ENCODE measurements around the gene CALML3.

Gene CALML3

DNA sequence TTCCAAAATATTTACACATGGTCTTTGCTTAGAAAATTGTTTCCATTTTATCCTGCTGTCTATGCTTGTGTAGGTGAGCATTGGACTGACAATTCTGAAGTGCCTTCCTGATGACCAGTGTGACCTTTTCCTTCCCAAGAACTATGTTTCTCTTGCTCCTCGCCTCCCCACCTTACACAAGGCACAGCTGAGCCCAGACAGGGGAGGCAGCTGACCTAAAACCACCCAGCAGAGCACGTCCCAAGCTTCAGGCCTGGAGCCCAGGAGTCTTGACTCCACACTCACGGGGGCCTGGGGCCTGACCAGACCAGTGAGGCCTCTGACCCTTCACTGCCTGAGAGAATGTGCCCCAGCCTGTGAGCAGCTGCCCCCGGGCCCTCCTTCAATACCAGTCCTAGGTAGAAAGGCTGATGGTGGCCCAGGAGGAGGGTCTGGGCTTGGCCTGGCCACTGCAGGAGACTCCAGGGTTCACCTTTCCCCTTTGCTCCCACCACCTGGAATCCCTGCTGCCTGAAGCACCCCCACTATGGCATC, 32.4 kb upstream of the CALML3 start:
- DNase-seq, result no peak

DNA sequence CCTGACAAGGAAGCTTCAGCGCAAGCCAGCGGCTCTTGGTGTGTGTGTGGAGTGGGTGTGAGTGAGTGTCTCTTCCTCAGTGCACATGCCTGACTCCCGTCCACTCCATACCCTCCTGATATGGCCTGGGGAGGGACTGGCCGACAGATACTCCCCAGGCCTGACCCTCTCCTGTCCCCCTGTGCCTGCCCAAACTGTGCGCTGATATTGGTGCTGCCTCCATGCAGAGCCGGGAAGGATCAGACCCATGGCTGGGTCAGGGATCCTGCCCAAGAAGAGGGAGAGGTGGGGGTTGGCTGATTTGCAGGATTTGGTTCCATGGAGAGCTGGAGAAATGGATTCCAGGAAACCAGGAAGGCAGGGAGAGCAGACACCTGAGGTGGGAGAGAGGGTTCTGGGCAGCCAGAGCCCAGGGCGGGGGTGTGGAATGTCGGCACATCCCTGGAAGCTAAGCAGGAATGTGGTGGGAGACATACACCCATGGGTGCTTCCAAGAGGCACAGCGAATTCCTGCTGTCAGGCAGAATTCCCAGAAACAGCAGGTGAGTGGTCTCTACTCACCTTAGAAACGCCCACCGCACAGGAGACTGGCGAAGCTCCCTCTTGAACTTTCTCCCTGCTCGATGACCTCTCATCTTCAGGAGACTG, 31.7 kb upstream of the CALML3 start:
- no peak for DNase-seq

GRCh38 chr10:5493691-5494090, 31.1 kb upstream of the CALML3 start:
- DNase-seq, result no peak

GRCh38 chr10:5494611-5495010, 30.1 kb upstream of the CALML3 start:
- no peak for DNase-seq

GRCh38 chr10:5496261-5497250, 28.2 kb upstream of the CALML3 start:
- no peak for DNase-seq

DNA sequence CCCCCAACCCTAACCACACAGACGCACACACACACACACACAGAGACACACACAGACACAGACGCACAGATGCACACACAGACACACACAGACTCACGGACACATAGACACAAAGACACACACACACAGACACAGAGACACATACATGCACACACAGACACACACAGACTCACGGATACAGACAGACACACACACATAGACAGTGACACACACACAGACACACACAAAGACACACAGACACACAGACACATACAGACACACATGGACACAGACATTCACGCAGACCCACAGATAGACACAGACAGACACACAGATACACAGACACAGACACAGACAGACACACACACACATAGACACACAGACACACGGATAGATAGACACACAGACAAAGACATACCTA, 27.5 kb upstream of the CALML3 start:
- no peak for DNase-seq

GRCh38 chr10:5497948-5498730, 26.6 kb upstream of the CALML3 start:
- no peak for DNase-seq

DNA sequence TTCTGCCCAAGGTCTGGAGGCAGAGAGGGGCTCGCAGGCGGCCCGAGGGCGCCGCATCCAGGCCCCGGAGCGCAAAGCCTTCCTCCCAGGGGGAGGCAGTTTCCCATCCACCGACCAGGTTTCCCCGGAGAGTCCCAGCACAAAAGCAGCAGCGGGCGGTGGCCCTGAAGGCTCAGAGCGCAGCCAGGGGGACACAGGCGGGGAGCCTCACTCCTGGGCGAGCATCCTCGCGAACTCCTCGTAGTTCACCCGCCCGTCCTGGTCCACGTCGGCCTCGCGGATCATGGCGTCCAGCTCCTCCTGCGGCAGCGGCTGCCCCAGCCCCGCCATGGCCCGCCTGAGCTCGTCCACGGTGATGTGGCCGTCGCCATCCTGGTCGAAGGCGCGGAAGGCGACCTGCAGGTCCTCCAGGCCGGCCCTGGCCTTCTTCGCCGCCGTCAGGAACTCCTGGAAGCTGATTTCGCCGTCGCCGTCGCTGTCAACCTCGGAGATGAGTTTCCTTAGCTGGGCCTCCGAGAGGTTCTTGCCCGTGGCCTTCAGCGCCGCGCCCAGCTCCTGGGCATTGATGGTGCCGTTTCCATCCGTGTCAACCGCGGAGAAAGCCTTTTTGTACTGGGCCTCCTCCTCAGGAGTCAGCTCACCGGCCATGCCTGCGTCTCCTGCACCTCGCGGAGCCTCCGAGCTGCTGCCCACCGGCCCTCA, 25.8 kb upstream of the CALML3 start:
- DNase-seq, result no peak

DNA sequence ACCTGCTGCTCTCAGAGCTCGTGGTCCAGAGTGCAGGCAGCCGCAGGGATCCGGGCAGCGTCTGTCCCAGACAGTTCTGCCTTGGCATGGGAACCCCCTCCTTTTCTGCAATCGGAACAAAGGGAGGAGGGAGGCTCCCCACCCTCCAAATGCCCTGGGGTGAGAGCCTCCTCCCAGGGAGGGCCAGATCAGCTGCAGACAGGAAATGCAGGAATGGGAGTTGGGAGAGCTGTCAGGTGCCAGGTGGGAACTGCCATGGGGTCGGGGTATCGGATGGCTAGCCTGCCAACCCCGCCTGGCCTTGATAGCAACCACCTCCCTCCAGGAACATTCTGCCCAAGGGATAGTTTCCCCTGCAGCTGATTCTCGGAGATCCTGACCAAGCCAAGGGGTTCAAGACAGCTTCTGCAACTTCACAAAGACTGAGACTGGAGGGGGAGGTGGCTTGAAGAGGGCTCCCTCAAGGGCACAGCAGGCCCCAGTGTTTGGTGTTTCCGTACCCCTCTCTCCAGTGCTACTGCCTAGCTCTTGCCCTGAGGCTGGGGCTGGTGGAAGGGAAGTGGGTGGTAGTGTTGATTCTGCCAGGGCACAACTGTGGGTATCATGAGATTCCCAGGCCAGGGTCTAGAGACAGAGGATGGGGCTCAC, 25.1 kb upstream of the CALML3 start, which contains the start of gene CALML5:
TSS of gene CALML5 (minus strand) at position 78 of the 648 bp plus-strand sequence. CDS start 132 bp downstream, outside the sequence.
- no peak for DNase-seq

DNA sequence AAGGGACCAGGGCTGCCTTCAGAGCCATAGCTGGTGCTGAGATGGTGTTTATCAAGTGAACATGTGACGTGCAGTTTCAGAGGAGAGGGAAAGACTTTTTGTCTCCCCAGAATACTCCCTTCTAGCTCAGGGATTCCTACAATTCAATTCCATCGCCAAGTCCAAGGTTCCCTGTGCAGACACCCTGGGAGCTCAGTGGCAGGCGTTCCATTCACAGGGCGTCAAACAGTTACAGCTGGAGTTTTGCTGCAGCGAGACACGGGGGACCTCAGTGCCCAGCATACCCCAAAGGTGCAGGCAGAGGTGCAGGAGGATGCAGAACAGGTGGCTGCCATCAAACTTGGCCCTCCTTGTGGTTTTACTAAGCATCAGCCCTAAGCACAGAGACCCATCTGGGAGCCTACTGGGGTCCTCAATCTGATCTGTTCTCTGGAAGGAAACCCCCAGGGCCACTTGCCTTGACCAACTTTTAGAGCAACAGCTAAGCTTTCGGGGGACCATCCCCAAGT, 24.5 kb upstream of the CALML3 start:
- no peak for DNase-seq

DNA sequence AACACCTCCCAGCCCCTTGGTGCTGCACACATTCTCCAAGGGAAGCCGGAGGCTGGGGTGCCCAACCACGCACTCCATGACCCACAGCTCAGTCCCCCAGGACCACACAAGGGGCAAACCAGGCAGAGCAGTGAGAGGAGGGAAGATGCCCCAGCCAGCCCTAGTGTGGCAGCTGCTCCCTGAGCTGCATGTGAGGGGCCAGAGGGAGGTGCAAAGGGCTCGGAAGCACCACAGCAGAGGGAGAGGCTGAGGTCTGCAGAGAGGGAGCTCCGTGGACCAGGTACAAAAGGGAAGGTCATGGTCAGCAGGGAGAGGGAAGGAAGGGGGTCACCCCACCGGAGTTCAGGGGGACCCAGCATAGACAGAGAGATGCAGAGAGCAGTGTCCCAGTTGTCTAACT, 23.9 kb upstream of the CALML3 start:
- no peak for DNase-seq

DNA sequence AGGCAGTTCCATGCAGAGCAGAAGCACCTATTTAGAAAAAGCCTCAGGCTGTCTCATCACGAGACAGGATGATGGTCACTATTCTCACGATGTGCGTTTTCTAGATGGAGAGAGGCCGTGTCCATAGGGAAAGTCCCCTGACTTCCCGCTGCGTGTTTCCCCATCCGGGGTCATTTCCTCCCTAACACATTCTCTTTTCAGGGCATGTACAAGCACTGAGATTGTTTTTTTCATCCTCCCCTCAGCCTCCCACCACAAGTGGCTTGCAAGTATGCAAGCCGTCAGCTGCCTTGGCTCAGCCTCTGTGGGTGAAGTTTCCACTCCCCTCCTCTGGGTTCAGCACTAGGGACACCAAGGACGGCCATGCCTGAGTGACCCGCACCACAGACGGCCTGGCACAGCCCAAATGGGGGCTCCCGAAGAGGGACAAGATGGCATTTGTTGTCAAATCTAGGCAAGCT, 22.7 kb upstream of the CALML3 start:
- no peak for DNase-seq

GRCh38 chr10:5502571-5503476, 21.9 kb upstream of the CALML3 start:
- DNase-seq, result no peak

- no peak for DNase-seq
Observed at GRCh38 chr10:5503477-5503835, 21.3 kb upstream of the CALML3 start.

GRCh38 chr10:5504146-5505072, 20.4 kb upstream of the CALML3 start:
- DNase-seq, result no peak

GRCh38 chr10:5506246-5506645, 18.5 kb upstream of the CALML3 start:
- no peak for DNase-seq

DNA sequence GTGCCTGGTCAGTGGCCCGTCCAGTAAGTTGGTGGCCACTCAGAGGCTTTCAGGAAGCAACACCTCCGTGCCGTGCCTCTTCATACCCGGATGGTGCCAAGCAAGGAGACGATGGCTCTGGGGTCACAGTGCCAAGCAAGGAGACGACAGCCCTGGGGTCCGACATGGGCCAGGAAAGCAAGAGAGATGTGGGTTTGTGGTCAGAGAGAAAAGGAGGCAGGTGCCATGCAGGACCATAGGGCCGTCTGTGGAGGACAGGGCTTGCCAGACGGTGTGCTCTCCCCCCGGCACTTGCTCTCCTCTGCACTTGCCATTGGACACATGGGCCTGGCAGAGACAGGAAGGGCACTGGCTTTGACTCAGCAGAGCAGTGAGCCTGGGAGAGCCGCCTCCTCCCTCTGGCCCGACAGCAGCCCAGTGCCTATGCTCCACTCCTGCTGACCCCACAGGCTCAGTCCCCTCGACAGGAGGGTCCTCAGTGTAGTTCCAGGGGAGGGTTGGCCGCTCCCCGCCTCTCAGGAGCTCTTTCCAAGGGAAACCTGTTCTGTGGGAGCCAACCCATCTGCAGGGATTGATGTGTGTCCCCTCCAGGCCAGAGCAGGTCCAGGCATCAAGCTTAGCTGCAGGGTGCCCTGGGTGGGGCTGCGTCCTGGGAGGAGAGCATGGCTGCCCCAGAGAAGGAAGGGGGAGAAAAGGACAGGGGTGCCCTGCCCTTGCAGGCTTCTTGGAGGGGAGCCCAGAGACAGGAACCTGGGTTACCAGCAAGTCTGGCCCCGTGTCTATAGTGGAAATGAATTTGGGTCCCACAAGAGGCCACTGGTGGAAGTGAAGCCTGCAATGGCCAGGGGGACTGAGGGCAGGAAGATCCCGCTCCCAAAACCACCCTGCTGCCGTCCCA, 17.8 kb upstream of the CALML3 start:
- DNase-seq, result no peak

- no peak for DNase-seq
Observed at GRCh38 chr10:5507649-5508131, 17.1 kb upstream of the CALML3 start.

Data from NCI-H1092 treated with DMSO at 0.1 percent for 48 hours (cell line).